ENCODE measurements around the gene ADGRD1.

The ADGRD1 gene

DNA sequence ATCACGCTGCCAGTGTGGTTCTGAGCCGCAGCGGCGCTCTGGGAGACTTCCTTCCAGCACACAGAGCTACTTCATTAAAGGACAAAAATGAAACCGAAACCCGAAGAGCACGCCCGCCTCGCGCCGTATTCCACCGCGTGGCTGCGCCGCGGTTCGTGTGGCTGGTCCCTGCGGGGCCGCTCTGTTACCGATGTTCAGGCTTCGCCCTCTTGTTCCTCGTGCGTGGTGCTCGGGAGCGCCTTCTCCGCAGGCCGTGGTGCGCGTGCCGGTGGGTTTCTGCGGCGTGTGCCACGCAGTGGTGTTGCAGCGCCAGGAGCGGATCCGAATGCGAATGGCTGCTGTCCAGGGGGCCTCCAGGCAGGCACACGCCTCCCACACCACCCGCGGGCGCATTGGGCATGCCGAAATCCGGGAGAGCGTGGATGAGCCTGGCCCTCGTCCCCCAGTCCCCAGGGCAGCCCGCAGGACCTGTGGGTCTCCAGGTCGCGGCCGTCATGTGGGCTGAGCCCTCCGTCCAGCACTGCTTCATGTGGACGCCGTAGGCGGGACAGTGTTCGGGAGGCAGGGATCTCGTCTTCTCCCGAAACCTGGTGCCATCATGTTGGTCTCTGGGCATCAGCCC lies 91.2 kb downstream of the ADGRD1 start:
- DNase-seq, result peak; percentile 59 to 85

DNA sequence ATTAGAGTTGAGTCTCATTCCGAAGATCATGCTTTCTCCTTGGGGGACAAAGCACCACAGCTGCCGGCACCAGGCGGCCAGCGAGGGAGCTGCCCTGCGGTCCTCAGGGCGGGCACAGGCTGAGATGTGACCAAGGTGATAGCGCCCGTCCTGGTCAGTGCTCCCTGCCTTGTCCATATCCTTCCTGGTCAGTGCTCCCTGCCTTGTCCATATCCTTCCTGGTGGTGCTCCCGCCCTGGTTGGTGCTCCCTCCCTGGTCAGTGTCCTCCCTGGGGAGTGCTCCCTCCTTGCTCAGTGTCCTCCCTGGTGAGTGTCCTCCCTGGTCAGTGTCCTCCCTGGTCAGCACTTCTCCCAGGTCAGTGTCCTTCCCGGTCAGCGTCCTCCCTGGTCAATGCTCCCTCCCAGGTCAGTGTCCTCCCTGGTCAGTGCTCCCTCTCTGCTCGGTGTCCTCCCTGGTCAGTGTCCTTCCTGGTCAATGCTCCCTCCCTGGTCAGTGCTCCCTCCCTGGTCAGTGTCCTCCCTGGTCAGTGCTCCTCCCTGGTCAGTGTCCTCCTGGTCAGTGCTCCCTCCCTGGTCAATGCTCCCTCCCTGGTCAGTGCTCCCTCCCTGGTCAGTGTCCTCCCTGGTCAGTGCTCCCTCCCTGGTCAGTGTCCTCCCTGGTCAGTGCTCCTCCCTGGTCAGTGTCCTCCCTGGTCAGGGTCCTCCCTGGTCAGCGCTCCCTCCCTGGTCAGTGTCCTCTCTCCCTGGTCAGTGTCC lies 92.2 kb downstream of the ADGRD1 start:
- DNase-seq, result no peak

DNA sequence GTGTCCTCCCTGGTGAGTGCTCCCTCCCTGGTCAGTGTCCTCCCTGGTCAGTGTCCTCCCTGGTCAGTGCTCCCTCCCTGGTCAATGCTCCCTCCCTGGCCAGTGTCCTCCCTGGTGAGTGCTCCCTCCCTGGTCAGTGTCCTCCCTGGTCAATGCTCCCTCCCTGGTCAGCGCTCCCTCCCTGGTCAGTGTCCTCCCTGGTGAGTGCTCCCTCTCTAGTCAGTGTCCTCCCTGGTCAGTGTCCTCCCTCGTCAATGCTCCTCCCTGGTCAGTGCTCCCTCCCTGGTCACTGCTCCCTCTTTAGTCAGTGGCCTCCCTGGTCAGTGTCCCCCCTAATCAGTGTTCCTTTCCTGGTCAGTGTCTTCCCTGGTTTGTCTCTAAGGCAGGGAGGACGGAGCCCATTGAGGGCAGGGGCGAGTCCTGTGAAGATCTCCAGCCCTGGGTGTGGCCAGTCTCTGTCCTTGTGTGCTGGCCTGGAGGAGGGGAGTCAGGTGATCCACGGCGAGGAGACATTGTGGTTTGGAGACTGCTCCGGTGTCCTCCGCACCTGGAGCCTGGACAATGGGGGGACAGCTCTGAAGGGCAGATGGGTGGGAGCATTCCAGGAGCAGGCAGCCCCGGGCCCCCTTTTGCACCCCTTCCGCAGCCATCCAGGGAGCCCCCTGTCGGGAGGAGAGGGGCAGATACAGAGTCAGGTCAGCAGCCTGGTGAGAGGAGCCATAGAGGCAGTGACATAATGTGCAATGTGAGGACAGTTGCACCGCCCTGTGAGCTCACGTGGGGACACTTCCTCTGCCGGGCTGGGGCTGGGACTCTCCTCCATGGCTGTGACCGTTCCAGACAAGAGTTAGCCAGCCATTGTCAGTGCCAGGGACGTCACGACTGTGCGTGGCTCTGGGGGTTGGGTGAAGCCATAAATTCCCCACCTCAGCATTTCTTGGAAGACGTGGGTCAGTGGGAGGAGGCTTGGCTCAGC lies 93.4 kb downstream of the ADGRD1 start:
- no peak for DNase-seq

DNA sequence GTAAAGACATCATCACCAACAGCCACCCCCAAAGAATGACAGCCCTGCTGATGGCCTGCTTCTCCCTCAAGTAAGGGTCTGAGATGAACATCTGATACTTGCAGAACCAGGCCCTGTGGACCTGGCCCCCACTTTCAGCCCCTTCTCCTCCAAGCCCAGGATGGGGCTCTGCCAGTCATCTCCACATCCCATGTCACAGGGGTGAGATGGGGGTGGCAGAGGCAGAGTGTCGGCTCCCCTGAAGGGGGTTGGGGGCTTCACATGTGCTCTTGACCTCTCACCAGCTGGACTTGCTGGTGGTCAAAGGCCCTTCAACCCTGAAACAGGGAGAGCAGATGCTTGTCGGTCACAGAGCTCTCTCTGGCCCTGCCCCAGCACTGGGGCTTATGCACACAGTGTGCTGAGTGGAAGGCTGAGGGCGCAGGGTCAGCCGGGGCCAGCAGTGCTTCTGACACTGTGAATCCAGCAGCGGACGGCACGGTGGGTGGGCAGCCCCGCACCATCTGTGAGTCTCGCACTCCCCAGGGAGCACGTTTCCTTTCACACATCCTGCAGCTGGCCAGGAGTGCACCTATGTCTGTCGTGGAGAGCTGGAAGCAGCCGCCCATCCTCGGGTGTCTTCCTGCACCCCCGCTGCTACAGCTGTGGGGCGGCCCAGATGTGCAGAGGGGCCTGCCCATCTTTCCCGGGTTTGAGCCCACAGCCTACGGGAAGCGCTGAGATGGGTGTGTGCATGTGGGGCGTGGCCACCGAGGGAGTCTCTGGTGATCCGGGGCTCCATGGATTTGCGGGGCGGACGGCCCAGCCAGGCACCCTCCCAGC lies 94.3 kb downstream of the ADGRD1 start:
- DNase-seq, result no peak

DNA sequence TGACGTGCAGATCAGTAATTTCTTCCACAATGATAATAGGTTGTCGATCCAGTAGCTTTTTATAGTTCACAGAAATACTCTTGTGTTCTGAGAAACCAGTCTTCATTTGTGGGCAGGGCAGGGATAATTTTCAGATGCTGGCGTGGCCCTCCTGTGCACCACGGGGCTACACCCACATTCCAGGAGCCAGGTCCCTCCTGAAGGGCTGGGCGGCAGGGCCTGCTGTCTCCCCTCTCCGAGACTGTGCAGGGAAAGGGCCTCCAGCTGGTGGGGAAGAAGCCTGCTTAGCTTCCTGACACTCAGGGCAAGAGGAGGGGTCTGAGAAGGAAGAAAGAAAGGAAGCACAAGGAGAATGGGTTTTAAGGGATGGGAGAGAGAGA lies 94.9 kb downstream of the ADGRD1 start:
- DNase-seq, result no peak

DNA sequence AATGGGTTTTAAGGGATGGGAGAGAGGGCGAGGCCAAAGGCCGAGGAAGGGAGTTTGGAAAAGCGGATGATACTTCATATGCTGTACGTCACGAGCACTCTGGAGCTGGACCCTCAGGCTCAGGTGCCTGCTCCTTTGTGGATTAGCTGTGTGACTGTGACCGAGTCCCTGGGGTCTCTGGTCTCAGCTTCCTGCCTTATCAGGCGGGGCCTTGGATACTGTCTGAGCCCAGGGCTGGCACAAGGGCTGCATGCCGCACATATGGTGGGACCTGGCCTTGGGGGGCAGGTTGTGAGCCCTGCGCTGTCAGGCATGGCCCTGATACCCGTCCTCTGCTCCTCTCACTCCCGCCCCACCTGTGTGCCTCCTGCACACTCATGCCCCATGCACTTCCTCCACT lies 95.3 kb downstream of the ADGRD1 start:
- no peak for DNase-seq

DNA sequence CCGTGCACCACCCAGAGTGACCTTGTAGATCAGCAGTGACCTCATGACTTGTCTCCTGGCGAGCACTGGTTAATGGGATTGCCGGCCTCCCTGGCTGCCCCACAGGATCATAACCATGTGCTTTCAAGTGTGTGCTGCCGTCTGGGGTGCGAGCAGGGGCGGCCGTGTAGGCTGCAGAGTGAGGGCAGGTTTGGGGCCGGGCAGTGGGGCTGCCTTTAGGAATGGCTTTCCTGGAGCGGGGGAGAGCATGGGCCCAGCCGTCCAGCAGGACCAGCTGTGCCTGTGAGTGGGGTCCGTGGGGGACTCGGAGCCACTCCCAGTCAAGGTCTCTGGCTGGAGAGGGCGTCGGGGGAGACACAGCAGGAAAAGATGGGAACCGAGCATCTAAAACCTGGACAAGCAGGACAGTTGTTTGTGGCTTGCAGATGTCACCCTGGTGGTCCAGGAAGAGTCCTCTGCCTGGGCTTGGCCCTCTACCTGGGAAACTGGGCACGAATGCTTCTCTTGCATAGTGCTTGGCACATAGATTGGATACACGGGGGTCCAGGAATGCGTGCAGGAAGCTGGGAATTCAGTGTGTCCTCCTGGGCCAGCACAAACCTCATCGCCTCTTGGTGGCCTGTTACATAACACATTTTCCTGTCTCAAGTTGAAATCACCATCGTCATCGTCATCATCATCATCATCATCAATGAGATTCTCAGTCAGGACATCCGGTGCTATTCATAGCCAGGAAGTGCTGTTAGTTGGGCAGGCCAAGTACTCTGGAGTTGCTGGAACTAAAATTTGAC lies 96.0 kb downstream of the ADGRD1 start:
- no peak for DNase-seq

DNA sequence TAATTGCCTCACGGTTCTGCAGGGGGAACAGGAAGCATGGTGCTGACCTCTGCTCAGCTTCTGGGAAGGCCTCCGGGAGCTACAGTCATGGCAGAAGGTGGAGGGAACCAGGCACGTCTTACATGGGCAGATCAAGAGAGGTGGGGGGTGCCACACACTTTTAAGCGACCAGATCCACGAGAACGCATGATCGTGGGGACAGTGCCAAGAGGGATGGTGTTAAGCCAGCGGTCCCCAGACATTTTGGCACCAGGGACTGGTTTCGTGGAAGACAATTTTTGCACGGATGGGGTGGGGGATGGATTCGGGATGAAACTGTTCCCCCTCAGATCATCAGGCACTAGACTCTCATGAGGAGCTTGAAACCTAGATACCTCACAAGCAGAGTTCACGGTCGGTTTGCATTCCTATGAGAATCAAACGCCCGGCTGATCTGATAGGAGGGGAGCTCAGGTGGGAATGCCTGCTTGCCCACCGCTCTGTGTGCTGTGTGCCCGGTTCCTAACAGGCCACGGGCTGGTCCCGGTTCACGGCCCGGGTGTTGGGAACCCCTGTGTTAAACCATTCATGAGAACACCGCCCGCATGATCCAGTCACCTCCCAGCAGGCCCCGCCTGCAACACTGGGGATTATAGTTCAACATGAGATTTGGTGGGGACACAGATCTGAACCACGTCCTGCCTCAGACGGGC lies 96.9 kb downstream of the ADGRD1 start:
- DNase-seq, result no peak

DNA sequence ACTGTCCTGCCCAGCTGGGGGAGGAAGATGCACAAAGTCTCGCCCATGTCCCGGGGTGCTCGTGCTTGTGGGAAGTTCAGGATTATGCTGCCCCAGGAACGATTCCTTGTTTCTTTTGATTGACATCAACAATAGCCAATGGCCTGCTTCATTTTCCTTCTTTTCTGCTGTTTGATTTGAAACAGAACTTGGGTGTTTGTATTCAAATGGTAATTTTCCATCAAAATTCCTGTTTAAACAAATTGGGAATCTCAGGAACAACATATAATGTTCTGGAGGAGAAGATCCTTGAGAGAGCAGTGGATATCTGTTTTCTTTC lies 97.4 kb downstream of the ADGRD1 start:
- DNase-seq, result no peak

DNA sequence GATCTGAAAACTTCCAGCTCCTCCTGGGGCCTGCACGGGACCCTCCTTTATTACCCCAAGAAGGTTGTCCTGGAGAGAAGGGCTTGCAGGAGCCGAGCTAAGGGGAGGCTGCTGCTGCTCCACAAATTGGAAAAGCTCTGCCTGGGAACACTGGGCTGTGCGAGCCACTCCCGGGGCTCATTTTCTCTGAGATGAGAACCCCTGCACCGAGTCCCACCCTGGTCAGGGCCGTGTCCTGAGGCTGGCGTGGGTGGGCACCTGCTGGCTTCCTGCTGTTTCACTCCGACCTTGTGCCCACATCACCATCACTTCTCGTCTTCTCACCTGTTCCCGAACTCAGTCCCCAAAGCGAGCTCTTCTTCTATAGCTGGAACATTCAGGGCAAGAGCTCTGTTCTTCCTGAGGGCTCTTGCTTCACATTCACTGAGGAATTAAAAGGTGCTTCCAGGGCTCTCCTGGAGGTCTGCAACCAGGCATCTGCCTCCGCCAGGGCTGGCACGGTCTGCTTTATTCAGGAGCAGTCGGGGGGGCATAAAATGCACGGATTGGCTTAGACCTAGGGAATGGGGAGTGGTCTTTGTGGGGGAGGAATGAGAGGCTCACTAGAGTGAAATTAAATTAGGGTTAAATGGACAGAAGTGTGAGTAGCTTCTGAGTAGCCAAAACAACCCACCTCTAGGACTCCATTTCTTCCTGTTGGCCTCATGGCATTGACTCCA lies 98.5 kb downstream of the ADGRD1 start:
- DNase-seq, result no peak

DNA sequence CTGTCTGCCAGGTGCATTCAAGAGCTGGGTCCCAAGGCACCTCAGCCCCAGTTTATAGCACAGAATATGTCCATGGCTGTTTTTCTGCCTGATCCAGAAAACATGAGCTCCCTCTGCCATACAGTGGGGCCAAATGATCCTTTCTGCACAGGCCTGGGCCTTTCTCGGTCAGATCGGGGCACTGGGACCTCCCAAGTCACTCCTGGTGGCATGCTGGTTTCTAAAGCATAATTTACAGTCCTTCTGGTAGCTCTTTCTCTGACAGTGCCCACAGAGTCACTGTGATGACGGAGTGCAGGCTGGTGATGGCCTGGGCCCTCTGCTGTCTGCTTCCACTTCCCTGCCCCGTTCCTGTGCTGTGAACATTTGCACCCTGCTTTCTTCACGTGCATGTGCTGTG lies 99.2 kb downstream of the ADGRD1 start:
- no peak for DNase-seq

DNA sequence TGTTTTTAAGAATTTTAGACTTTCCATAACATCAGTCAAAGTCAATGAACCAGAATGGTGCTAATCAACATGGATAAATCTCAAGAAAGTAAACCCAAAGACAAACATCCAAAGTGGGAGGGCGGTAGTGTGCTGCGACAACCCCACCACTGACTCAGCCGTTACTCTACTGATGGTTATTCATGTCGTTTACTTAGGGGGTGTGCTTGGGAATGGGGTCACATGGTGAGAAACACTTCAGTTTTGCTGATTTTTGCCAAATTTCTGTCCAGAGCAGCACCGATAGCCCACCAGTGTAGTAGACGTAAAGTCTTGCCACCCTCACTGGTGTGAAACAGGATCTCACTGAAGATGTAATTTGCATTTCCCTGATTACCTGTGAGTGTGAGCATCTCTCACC lies 99.9 kb downstream of the ADGRD1 start:
- DNase-seq, result peak in 1 of 2 experiments; percentile 50

DNA sequence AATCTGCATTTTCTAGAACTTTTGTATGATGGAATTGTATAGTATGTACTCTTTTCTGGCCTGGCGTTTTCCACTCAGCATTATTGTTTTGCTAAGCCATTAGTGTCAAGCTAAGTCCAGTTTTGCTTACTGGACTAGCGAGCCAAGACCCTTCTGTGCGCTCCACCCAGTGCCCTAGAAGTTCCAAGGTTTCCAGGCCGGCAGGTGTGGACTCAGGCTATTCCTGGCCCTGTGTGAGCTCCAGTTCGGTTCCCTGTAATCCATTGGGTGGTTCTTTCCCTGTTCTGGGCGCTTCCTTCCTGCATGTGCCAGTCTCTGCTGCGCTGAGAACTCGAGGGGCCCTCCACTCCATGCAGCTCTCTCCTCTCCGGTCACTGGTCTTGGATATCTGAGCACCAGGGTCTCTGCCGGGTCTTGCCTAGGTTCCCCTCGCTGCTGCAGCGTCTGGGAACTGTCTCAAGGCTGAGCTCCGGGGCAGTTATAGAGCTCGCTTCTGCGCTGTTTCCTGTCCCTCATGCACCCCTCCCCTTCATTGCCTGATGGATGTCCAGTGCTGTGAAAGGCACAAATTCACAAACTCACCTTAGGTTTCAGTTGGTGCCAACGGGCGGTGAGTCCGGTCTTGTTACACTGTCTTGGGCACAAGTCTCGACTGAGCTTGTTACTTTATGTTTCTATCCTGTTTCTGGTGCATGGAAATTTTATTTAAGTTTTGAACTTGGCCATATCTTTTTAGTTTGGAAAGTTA lies 100.8 kb downstream of the ADGRD1 start:
- no peak for DNase-seq

DNA sequence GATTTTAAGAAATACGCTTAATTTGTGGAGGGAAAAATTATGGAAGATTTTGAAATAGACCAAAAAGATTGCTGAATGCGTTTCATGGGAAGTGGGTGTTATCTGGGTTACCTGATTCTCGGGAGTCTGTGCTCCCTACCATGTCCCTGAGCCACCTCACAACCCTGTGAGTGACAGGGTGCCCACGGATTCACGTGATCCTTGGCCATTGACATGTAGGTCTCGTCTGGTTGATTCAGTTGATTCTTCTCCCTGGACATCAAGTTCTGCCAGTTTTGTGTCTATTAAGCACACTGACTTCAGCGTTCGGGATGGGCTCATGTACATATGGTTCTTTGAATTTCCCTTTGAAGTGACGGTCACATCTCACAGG lies 101.4 kb downstream of the ADGRD1 start:
- DNase-seq, result no peak

DNA sequence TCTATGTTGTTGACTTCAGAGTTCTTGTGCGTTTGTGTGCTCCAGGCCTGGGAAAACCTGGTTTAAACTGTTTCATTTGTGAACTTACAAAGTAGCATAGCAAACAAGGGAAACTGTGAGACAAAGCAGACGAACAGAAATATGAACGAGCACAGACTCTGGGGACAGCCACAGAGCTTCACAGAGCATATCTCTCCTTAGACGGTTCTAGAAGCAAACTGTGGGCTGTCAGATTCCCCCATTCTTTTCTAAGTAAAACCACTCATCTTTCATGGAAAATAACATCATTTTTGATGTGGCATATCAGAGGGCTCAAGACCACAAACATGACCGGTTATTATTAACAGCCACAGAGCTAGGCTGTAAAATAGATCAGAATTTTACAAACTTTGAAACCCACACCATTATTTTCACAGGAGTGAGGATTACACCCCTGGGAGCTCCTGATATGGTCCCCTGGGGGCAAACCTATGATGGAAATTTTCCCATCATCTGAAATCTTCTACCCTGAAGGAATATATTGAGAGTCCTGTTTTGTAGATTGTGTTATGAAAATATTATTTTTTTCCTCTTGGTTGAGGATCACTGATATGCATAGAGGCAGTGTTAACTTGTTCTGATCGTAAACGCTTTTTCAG lies 102.0 kb downstream of the ADGRD1 start:
- DNase-seq, result no peak

DNA sequence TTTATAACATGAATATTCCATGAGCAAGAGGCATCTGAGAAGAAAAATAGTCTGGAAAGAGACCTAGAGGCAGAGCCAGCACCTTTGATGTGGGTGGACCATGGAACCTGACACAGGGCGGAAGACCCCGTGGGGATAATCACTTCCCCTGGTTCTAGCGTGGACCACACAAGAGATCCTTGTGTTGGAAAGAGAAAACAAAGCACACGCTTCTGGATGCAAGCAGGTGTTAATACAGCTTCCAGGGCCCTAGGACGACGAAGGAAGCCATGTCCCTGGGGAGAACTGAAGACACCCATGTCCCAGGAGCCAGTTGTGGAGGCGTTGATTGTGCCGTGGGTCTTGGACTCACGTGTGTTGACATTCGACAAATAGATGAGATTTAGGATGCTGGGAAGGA lies 102.9 kb downstream of the ADGRD1 start:
- DNase-seq, result no peak

DNA sequence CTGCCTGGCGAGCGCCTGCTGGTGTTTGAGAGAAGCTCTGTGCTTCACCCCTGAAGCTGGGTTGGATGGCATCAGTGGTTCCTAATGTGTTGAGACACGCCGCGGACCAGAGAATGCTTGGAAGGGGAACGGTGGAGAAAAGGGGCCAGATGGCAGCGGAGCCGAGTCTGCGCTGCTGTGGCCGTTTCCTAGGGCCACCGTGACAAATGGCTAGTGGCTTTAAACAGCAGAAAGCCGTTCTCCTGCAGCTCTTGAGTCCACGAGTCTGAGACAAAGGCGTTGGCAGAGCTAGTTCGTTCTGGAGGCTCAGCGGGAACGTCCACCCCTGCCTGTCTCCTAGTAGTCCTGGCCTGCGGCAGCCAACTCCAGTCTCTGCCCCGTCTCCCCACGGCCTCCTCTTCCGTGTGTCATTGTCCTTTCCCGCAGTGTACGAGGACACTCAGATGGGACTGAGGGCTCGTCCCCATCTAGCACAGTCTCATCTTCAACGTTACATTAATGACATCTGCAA lies 103.6 kb downstream of the ADGRD1 start:
- no peak for DNase-seq

DNA sequence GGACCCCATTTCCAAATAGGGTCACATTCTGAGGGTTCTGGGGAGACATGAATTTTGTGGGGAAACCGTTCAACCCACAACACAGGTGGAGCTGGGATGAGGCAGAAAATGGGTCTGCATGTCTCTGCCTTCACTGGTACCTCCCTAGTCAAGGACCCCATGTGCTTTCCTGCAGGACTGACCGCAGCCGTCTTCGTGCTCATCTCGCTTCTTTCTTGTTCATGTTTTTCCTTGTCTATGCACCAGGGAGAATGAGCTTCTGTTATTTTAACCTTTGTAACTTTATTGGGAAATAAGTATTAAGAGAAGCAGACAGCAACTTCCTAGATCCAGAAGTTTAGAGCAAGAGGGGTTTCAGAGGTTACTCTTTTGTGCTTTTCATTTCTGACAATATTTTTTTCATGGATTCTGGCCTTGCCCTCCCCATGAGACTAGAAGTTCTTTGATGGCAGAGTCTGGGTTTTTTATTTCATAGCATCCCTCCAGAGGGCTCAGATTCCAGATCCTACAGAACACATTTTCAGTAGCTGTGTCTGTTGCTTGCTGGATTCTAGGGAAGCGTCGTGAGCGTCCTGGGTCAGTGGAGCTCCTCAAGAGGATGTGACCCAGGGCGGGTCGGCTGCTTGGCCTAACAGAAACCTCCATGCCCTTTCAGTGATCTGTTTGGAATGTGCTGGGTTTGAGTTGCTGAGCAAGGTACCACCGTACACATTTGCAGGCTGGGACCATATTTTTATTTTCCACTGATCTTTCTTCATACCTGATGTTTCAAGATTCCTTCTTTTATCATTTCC lies 104.2 kb downstream of the ADGRD1 start:
- no peak for DNase-seq
